Loucy (cell line): ENCODE data around the gene PLA2G2A.
"Not testable (repeated sequence)": the region's sequence is repeated elsewhere in the genome, so short reads cannot be mapped to it uniquely, and the experiment has no call there.

Experiments used
- H2AFZ ChIP-seq: fragments of 200-600 bp; sonication (generic); 2 replicates; pipeline ENCODE4 v1.6.0; 2016; ENCODE audit warnings: antibody characterized with exemption, mild to moderate bottlenecking, low read length, moderate library complexity
- H3F3A ChIP-seq: fragments of 200-600 bp; 2 replicates; pipeline ENCODE4 v1.6.0; 2016; ENCODE audit warnings: antibody characterized with exemption, low read depth, mild to moderate bottlenecking
- H3K27me3 ChIP-seq: fragments of 200-600 bp; sonication (generic); 2 replicates; pipeline ENCODE4 v1.6.1; 2014; ENCODE audit warnings: low read length, mild to moderate bottlenecking; ENCODE audit not compliant: insufficient read depth, poor library complexity, severe bottlenecking
- H3K36me3 ChIP-seq: fragments of 200-600 bp; sonication (generic); 2 replicates; pipeline ENCODE4 v1.6.1; 2016; ENCODE audit warnings: low read length; ENCODE audit not compliant: insufficient read depth
- H3K4me1 ChIP-seq: fragments of 200-600 bp; sonication (generic); 2 replicates; pipeline ENCODE4 v1.5.1; 2014; ENCODE audit warnings: low read length, mild to moderate bottlenecking; ENCODE audit not compliant: insufficient read depth, poor library complexity, severe bottlenecking
- H3K4me2 ChIP-seq: fragments of 200-600 bp; sonication (generic); 2 replicates; pipeline ENCODE4 v1.6.0; 2014; ENCODE audit warnings: antibody characterized with exemption, low read length, low read depth, mild to moderate bottlenecking; ENCODE audit not compliant: poor library complexity, severe bottlenecking
- H3K4me3 ChIP-seq: fragments of 200-600 bp; sonication (generic); 2 replicates; pipeline ENCODE4 v1.5.1; 2014; ENCODE audit warnings: low read length, mild to moderate bottlenecking, mixed read lengths; ENCODE audit not compliant: poor library complexity, severe bottlenecking
- H3K79me2 ChIP-seq: fragments of 200-600 bp; sonication (generic); 2 replicates; pipeline ENCODE4 v1.6.1; 2014; ENCODE audit warnings: low read length; ENCODE audit not compliant: insufficient read depth
- H3K9ac ChIP-seq: fragments of 200-600 bp; sonication (generic); 2 replicates; pipeline ENCODE4 v1.6.0; 2014; ENCODE audit warnings: mild to moderate bottlenecking, low read depth, low read length, moderate library complexity; ENCODE audit not compliant: poor library complexity, severe bottlenecking
- H3K9me2 ChIP-seq: fragments of 200-600 bp; sonication (generic); replicated peaks from 2 replicates; pipeline ENCODE4 v1.6.1; 2016; ENCODE audit warnings: low read depth, low read length, mixed read lengths
- H3K9me3 ChIP-seq: fragments of 200-600 bp; sonication (generic); 2 replicates; pipeline ENCODE4 v1.6.1; 2014; ENCODE audit warnings: mild to moderate bottlenecking, antibody characterized with exemption, low read length, low read depth; ENCODE audit not compliant: insufficient read depth
- H4K20me1 ChIP-seq: fragments of 200-600 bp; sonication (generic); 2 replicates; pipeline ENCODE4 v1.6.0; 2014; ENCODE audit warnings: antibody characterized with exemption, low read length, mild to moderate bottlenecking; ENCODE audit not compliant: insufficient read depth, poor library complexity, severe bottlenecking
- CTCF ChIP-seq: fragments of 200-600 bp; sonication (generic); conservative IDR thresholded peaks from 2 replicates; pipeline ENCODE4 v1.5.1; 2014; ENCODE audit warnings: mild to moderate bottlenecking, antibody characterized with exemption, low read length
- EZH2phosphoT487 ChIP-seq: fragments of 200-600 bp; IDR thresholded peaks from 2 replicates; pipeline ENCODE4 v1.6.1; 2018; ENCODE audit warnings: antibody characterized with exemption, mild to moderate bottlenecking, moderate library complexity, borderline replicate concordance

PLA2G2A gene

GRCh38 chr1:19934336-19934735, 45.1 kb downstream of the PLA2G2A start:
- no peak overlapping the region for H3K4me2 ChIP-seq
- no peak for TF ChIP-seq CTCF
- no peak for TF ChIP-seq EZH2phosphoT487
- no peak overlapping the region for H2AFZ ChIP-seq
- H3K4me3 ChIP-seq, result no peak overlapping the region
- H3K9ac ChIP-seq, result no peak overlapping the region
- H3K27me3 ChIP-seq, result no peaks in the 10 kb centered on the region
- no peaks in the 10 kb centered on the region for H4K20me1 ChIP-seq
- no peaks in the 10 kb centered on the region for H3K9me2 ChIP-seq
- H3K9me3 ChIP-seq, result peaks cover 5% of the 10 kb centered on the region; the same call in 1 of the 2 replicates
- no peaks in the 10 kb centered on the region for H3F3A ChIP-seq
- H3K79me2 ChIP-seq, result no peaks in the 10 kb centered on the region
- no peaks in the 10 kb centered on the region for H3K36me3 ChIP-seq
- no peaks in the 10 kb centered on the region for H3K4me1 ChIP-seq

- Histone ChIP-seq H3K9me2 (no peaks in the 10 kb centered on the region), H4K20me1 (no peaks in the 10 kb centered on the region), H3K36me3 (no peaks in the 10 kb centered on the region), H3K9me3 (peaks cover 5% of the 10 kb centered on the region; the same call in 1 of the 2 replicates), H3K4me3 (no peak overlapping the region), H3K79me2 (no peaks in the 10 kb centered on the region), H3K9ac (no peak overlapping the region), H3K27me3 (no peaks in the 10 kb centered on the region), H2AFZ (no peak overlapping the region), H3F3A (no peaks in the 10 kb centered on the region), H3K4me1 (no peaks in the 10 kb centered on the region), H3K4me2 (no peak overlapping the region)
- TF ChIP-seq CTCF (no peak), EZH2phosphoT487 (no peak)
Observed at GRCh38 chr1:19932866-19933265, 46.6 kb downstream of the PLA2G2A start.

- H4K20me1 ChIP-seq, H3K27me3 ChIP-seq, H2AFZ ChIP-seq, H3K4me2 ChIP-seq, H3K79me2 ChIP-seq, H3K4me1 ChIP-seq, H3F3A ChIP-seq, H3K9me3 ChIP-seq, H3K36me3 ChIP-seq, H3K4me3 ChIP-seq, H3K9me2 ChIP-seq, H3K9ac ChIP-seq: not testable (repeated sequence)
Observed at GRCh38 chr1:19927130-19927421, 52.3 kb downstream of the PLA2G2A start.

- TF ChIP-seq EZH2phosphoT487 (no peak), CTCF (no peak)
- Histone ChIP-seq H2AFZ (no peak overlapping the region), H3F3A (no peaks in the 10 kb centered on the region), H3K9ac (no peak overlapping the region), H3K4me3 (no peak overlapping the region), H4K20me1 (no peaks in the 10 kb centered on the region), H3K79me2 (no peaks in the 10 kb centered on the region), H3K36me3 (no peaks in the 10 kb centered on the region), H3K4me2 (no peak overlapping the region), H3K27me3 (no peaks in the 10 kb centered on the region), H3K9me3 (peaks cover under 1% of the 10 kb centered on the region; the same call in 1 of the 2 replicates), H3K4me1 (no peaks in the 10 kb centered on the region), H3K9me2 (no peaks in the 10 kb centered on the region)
Observed at GRCh38 chr1:19926296-19927129, 52.9 kb downstream of the PLA2G2A start.
